G401.6 (cell line): Measurements from ENCODE around the gene SNRK.
"Not testable (repeated sequence)": the region's sequence is repeated elsewhere in the genome, so short reads cannot be mapped to it uniquely, and the experiment has no call there.

Experiments
- FAIRE-seq: peaks from 2 replicates; lab custom pipeline; 2012; peaks lifted over from hg19 to GRCh38; lab: Jason Lieb, UNC

The SNRK gene

DNA sequence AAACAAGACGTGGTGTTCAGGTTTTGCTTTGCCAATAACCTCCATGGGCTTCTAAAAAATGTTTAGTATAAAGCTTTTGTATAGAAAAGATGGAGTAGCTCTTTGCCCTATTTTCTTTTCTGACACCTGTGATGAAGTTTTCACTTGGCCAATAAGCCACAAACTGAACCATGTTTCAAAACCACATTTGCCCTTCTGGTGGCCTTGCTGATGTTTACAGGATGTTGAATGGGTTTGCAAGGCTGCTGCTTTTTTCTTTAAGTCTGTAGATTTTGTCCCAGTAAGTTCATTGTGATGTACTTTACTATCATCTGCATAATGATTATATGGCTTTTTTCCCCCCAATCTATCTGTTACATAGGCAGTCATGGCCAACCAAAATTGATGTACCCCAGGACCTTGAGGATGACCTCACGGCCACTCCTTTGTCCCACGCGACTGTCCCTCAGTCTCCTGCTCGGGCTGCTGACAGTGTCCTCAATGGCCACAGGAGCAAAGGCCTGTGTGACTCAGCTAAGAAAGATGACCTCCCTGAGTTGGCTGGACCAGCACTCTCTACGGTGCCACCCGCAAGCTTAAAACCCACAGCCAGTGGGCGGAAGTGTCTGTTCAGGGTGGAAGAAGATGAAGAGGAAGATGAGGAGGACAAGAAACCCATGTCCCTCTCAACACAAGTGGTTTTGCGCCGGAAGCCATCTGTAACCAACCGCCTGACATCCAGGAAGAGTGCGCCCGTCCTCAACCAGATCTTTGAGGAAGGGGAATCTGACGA, 60.8 kb downstream of the SNRK start:
- FAIRE-seq = no peak

- no peak for FAIRE-seq
These were observed 61.4 kb downstream of the SNRK start for GRCh38 chr3:43347774-43348173.

DNA sequence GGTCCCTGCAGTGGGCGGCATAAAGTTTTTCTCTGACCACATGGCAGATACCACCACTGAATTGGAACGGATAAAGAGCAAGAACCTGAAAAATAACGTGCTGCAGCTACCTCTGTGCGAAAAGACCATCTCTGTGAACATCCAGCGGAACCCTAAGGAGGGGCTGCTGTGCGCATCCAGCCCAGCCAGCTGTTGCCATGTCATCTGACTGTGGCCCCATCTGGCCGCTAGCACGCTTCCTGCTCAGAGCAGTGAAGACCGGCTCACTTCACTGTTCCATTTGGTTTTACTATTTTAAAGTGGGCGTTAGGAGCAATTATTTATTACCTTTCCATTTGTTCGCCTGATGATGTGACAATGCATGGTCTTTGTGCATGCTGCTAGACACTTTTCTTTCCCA, 62.0 kb downstream of the SNRK start:
- no peak for FAIRE-seq

- FAIRE-seq = no peak
These were observed 62.7 kb downstream of the SNRK start for GRCh38 chr3:43348852-43349574.

- no peak for FAIRE-seq
These were observed 63.4 kb downstream of the SNRK start for GRCh38 chr3:43349716-43350115.

DNA sequence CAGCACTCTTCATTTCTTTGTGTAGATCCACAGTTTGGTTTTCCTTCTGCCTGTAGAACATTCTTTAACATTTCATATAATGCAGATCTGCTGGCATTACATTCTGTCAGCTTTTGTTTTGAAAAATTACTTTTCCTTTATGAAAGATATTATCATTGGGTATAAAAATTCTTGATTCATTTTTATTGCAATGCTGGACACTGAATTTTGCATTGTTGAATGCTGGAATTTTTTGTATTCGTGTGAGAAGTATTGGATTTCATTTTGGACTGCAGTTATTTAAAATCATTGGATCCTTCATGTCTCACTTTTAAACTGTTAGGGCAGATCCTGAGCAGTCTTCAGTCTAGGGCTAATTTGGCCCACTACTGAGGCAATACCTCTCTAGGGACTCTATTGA, 67.1 kb downstream of the SNRK start:
- FAIRE-seq = no peak

GRCh38 chr3:43353923-43354670, 67.8 kb downstream of the SNRK start:
- no peak for FAIRE-seq

DNA sequence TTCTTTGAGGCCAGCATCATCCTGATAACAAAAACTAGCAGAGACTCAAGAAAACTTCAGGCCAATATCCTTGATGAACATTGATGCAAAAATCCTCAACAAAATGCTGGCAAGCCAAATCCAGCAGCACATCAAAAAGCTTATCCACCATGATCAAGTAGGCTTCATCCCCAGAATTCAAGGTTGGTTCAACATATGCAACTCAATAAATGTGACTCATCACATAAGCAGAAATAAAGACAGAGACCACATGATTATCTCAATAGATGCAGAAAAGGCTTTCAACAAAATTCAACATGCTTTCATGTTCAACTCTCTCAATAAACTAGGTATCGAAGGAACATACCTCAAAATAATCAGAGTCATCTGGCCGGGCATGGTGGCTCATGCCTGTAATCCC, 69.7 kb downstream of the SNRK start:
- not testable (repeated sequence) for FAIRE-seq

GRCh38 chr3:43361077-43361476, 74.7 kb downstream of the SNRK start:
- no peak for FAIRE-seq

- no peak for FAIRE-seq
These were observed 75.8 kb downstream of the SNRK start for GRCh38 chr3:43362183-43362582.

DNA sequence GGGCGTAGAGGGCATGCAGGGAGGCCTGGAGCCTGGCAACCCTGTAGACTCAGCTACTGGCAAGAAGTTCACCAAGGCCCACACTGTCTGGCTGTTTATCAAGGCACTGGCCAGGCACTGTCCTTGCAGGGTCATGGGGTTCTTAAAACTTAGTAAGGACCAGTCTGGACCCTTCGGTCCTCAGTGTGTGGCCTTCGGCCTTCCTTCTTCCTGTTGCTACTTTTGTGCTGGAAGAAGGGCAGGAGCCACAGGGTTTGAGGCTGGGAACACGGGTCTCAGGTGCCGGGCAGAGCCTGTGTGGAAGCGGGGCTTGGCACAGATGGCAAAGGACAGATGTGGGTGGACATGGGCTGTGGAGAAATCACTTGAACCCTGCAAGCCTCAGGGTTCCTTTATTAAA, 76.6 kb downstream of the SNRK start:
- FAIRE-seq = no peak

DNA sequence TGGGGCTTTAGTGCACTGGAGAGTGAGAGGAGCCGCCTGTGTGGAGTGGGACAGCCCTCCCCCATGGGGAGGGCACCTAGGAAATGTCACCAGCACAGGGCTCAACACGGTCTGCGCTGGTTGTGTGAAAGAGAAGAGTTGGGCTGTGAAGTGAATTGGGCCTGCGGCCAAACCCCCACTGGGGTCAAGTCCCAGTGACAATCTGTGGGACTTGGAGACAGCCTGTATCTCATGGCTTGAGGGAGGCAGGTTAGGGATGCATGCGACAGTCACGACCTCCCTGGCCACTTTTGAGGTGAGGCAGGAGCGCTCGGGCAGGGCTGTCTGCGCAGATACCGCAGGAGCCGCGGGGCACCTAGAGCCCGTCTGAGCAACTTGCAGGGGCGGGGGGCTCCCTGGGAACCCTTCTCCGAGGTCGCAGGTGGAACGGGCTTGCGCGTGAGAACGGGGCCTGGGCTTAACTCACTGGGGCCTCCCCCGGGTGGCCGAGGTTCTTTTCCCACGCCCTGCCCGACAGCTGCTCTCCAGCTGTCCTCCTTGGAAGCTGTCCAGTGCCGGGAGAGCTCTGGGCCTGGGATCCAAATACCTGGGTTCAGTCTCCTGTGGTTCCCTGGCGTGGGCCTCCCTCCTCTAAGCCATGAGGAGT, 77.4 kb downstream of the SNRK start:
- no peak for FAIRE-seq

DNA sequence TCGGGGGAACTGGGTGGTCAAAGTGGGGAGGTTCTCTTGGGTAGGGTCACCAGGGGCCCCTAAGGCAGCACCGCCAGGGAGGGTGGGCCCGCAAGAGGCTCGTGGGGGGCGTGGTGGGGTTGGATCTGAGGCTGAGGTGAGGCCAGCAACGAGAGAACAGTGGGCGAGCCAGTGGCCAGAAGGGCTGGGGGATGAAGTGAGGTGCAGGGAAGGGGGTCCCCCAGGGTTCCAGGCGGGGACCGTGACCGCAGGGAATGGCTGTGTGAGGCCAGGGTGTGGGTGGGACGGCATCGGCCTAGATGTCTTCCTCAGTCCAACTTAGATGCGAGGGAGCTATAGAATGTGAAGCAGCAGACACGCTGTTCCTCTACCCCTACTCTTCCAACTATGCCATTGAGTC, 78.2 kb downstream of the SNRK start:
- FAIRE-seq = no peak

DNA sequence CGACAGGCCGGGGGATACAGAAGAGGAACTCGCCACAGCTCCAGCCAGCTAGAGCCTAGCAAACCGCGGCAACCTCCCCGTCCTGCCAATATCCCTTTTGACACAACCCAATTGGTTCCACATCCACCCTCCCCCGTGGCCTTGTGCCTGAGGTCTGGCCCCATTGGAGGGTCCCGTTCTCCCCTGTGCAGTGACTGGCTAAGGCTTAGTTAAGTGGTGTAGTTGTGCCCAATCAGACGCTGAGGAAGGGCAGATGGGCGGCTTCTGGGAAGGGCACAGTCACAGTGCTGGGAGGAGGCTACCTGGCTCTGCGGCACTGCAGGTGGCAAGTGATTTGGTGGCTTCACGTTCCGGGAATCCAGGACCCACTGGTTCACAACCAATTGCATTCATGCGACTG, 78.6 kb downstream of the SNRK start:
- FAIRE-seq = no peak

GRCh38 chr3:43365601-43366305, 79.4 kb downstream of the SNRK start:
- no peak for FAIRE-seq

GRCh38 chr3:43366481-43366880, 80.1 kb downstream of the SNRK start:
- FAIRE-seq = no peak

DNA sequence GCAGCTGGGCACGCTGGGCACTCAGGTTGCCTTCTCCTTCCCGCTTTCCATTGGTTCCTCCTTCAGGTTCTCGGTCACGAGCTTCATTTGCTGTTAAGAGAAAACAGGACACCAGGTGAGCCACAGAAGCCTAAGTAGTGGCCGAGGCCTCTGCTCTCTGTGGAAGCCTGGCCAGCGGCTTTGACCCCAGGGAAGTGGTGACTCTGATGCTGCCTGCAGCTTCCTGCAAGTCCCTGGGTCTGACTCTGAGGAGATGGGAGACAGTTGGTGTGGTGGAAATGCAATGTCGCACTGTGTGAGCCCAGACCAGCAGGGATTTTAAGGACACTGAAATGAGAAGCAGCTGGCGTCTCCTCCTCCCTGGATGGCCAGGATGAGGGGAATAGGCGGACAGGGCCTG, 80.5 kb downstream of the SNRK start:
- no peak for FAIRE-seq

DNA sequence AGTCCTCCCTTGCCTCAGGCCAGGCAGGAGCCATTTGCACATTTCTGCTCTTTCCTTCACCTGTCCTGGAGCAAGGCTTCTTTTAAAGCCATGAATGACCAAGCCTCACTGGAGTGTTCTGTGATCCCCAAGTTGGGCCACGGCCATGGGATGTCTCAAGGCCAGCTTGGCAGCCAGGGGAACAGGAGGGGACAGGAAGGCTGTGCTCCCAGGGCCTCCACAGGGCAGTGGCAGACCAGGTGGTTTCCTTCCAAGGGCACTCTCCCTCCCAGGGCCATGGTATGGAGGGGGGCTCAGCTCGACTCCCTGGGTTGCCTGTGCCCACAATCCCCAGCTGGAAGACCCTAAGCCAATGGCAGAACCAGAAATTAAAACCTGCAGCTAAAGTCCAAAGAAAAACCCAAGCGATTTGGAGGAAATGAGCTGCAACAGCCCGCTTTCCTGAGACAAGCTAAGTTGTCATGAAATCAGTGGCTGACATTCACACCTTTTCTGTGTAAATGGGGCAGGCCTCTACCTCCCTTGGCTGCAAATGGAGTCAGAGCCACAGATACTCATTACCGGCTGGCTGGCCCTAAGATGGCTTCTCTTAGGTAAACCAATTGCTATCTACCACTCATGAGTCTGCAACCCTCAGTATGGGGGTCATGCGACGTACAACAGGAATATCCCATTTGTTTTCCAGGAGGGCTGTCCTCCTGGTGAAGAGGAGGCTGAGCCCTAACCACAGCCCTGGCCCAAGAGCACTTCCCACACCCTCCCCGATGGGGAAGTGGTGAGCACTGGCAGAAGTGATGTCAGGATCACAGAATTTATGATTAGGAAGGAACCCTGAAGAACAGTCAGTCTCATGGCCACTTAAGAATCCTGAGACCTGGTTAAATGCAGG, 83.3 kb downstream of the SNRK start:
- FAIRE-seq = no peak

- FAIRE-seq = no peak
These were observed 84.1 kb downstream of the SNRK start for GRCh38 chr3:43370293-43370980.

DNA sequence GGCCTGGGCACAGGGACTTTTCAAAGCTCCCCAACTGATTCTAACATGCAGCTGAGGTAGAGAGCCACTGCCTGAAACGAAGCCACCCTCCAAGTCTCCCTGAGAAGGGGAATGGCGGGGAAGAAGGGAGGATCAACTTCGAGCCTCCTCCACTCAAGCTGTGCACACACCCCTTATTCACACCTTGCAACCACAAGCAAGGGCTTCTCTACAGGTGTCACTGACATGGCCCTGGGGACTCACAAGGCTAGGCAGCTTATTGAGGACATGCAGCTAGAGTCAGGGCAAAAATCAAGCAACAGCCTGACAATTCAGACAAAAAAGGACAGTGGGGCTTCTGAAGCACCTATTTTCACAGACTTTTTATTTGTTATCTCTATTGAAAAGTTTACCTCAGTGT, 85.2 kb downstream of the SNRK start:
- FAIRE-seq = no peak
